ENCODE measurements around the gene GPR161. TPM values are rescaled to one million over a fixed set of nuclear protein-coding genes. Genes with fewer than 3 reads are reported as not detected.
A peak's percentile ranks its signal among the peaks of the same experiment; 100 is the strongest.

GPR161 gene
- total and polyA plus RNA-seq, 9 of the 15 experiments (the other 6 are each of a cell fraction or from before 2014, with no cell fraction given): 0.15 to 2.4 (median 0.76) TPM

- peak; percentile 47; the same call in 1 of the 2 replicates for TF ChIP-seq MAX (CRISPR knock-in tag; IDR thresholded peaks at IDR 0.05)
- peak; percentile 7; the same call in 1 of the 2 replicates for TF ChIP-seq KLF1 (tag; IDR thresholded peaks at IDR 0.05)
- TF ChIP-seq ZNF347 (CRISPR knock-in tag; IDR thresholded peaks at IDR 0.05; ENCODE audit: low read depth): no peak
- TF ChIP-seq HDAC8 (tag; IDR thresholded peaks at IDR 0.05): no peak
- 0 out of 2 replicates have a peak, but pooled peaks have one; percentile 7 for TF ChIP-seq KDM2B (CRISPR knock-in tag; IDR thresholded peaks at IDR 0.05)
- no peak for TF ChIP-seq ARID1B (IDR thresholded peaks at IDR 0.05)
- no peak for TF ChIP-seq ZZZ3 (IDR thresholded peaks at IDR 0.05)
- TF ChIP-seq SP1 (CRISPR knock-in tag; IDR thresholded peaks at IDR 0.05): 0 out of 2 replicates have a peak, but pooled peaks have one; percentile 22
- peak in 1 of 2 experiments; percentile 2 for TF ChIP-seq E2F6 (IDR thresholded peaks at IDR 0.05; ENCODE audit: borderline replicate concordance in 1 of 2, extremely low read depth in 1 of 2, insufficient read depth in 1 of 2, insufficient read length in 1 of 2, low read depth in 1 of 2, low read length in 1 of 2, poor library complexity in 1 of 2, severe bottlenecking in 1 of 2)
- 0 out of 2 replicates have a peak, but pooled peaks have one; percentile 14 for TF ChIP-seq ARID4B (CRISPR knock-in tag; IDR thresholded peaks at IDR 0.05)
- peak; percentile 47; the same call in 1 of the 2 replicates for TF ChIP-seq PHF8 (IDR thresholded peaks at IDR 0.05; ENCODE audit: borderline replicate concordance, low read length)
- peak; percentile 52 for TF ChIP-seq PCBP1 (IDR thresholded peaks at IDR 0.05; ENCODE audit: low read depth, low read length, poor library complexity, severe bottlenecking)
- TF ChIP-seq ZNF263 (CRISPR knock-in tag; IDR thresholded peaks at IDR 0.05; ENCODE audit: borderline replicate concordance): peak; percentile 13; the same call in 1 of the 2 replicates
- no peak for TF ChIP-seq PREB (CRISPR knock-in tag; IDR thresholded peaks at IDR 0.05)
- TF ChIP-seq GTF2F1 (IDR thresholded peaks at IDR 0.05; ENCODE audit: low read depth, low read length): no peak
- TF ChIP-seq ZBTB1 (CRISPR knock-in tag; IDR thresholded peaks at IDR 0.05; ENCODE audit: borderline replicate concordance, low read depth): 0 out of 2 replicates have a peak, but pooled peaks have one; percentile 26
- TF ChIP-seq ZC3H11A (IDR thresholded peaks at IDR 0.05; ENCODE audit: low read depth, low read length): no peak
These were observed 615 bp downstream of the GPR161 start (continued) for GRCh38 chr1:168135921-168136708.

Data from K562 (cell line).